SK-N-SH (cell line): Measurements from ENCODE around the gene GRK3.

Experiments used
- RAD21 ChIP-seq: IDR thresholded peaks from 2 replicates; pipeline ENCODE4 v1.6.1; 2012; ENCODE audit warnings: mild to moderate bottlenecking, low read length
- SIN3A ChIP-seq: IDR thresholded peaks from 2 replicates; pipeline ENCODE4 v1.6.1; 2012; ENCODE audit warnings: low read depth, mild to moderate bottlenecking, low read length, moderate library complexity, borderline replicate concordance

DNA sequence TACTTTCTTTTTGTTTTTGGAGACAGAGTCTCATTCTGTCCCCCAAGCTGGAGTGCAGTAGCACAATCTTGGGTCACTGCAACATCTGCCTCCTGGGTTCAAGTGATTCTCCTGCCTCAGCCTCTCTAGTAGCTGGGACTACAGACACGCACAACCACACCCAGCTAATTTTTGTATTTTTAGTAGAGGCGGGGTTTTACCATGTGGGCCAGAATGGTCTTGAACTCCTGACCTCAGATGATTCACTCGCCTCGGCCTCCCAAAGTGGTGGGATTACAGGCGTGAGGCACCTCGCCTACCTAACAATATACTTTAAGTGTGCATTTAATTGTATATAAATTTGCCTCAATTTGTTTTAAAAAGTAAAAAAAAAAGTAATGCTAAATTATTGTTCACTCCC, 38.4 kb downstream of the GRK3 start:
- TF ChIP-seq SIN3A (no peak), RAD21 (no peak)
